NCI-H524 (cell line): ENCODE results near the gene ARMC10.
"Not testable (repeated sequence)": the region's sequence is repeated elsewhere in the genome, so short reads cannot be mapped to it uniquely, and the experiment has no call there.

Experiments used
- DNase-seq, 2 experiments: peaks; one replicate each; lab custom pipeline; 2025; lab: John Stamatoyannopoulos, UW

The ARMC10 gene

GRCh38 chr7:103074519-103075336, at the start of gene ARMC10, which contains the start of gene FBXL13:
Gene ARMC10 (plus strand): TSS chr7:103075140. CDS start chr7:103075273, 133 bp downstream.
Gene FBXL13 (minus strand): TSS chr7:103074796.
- peak; percentile 85 to 90 for DNase-seq

GRCh38 chr7:103025341-103025740, 49.6 kb upstream of the ARMC10 start:
- no peak for DNase-seq

DNA sequence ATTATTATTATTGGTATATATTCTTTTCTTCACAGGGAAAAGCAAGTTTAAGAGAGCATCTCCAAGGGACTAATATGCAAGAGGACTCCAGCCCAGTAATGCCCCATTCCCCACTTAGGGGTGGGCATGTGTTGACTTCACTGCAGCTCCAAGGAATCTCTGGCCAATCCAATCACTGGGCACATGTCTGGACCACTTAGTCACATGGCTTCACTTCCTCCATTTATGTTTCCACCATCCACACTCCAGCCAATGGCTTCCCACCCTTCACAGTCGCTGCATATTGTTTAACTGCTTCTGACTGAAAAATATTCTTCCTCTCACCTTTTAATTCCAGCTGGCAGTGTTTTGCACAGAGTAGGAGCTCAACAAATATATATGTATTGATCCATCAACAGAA, 43.9 kb upstream of the ARMC10 start:
- DNase-seq: no peak

DNA sequence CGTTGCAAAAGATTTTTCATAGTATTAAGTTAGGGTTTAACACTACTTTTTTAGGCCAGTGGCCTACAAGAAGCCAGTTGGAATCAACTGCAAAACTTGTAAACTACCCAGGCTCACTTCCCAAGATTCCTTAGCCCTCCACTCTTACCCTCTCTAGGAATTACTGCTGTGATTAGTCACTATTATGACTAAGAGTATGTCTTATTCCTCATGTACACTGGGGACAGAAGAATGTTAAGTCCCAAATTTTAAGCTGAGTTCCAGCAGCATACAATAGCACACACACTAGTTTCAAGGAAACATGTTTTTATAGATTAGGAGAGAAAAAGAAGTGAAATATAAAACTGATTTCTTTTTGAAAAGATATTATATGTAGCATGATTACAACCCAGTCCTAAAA, 43.2 kb upstream of the ARMC10 start:
- DNase-seq: no peak

- DNase-seq: not testable (repeated sequence)
Measured at GRCh38 chr7:103034318-103034717, 40.6 kb upstream of the ARMC10 start.

DNA sequence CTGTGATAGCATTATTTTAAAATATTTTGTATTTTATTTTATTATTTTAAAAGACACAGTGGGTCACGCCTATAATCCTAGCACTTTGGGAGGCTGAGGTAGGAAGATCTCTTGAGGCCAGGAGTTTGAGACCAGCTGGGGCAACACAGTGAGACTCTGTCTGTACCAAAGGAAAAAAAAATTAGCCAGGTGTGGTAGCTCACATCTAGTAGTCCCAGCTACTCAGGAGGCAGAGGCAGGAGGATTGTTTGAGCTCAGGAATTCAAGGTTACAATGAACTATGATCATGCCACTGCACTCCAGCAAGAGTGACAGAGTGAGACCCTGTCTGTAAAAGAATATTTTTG, 37.5 kb upstream of the ARMC10 start:
- DNase-seq: no peak

GRCh38 chr7:103037823-103038739, 36.9 kb upstream of the ARMC10 start:
- not testable (repeated sequence) for DNase-seq

- DNase-seq: not testable (repeated sequence)
Measured at GRCh38 chr7:103041815-103042214, 33.1 kb upstream of the ARMC10 start.

- DNase-seq: no peak
Measured at GRCh38 chr7:103048833-103049232, 26.1 kb upstream of the ARMC10 start.

DNA sequence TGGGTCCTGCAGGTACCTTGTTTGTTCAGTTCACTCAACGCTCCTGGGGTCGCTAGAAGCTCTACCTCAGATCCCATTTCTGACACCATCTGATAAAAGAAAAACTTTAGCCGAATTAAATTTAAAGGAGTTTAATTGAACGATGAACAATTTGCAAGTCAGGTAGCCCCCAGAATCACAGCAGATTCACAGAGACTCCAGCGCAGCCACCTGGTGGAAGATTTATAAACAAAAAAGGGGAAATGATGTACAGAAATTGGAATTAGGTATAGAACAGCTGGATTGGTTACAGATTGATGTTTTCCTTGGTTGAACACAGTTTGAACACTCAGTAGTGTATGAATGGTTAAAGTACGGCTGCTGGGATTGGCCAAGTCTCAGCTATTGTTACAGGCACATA, 23.4 kb upstream of the ARMC10 start:
- no peak for DNase-seq

DNA sequence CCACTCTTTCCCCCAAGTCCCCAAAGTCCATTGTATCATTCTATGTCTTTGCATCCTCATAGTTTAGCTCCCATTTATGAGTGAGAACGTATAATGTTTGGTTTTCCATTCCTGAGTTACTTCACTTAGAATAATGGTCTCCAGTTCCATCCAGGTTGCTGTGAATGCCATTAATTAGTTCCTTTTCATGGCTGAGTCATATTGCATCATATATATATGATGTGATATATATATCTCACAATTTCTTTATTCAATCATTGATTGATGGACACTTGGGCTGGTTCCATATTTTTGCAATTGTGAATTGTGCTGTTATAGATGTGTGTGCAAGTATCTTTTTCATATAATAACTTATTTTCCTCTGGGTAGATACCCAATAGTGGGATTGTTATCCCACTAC, 18.9 kb upstream of the ARMC10 start:
- DNase-seq: not testable (repeated sequence)

- no peak for DNase-seq
Measured at GRCh38 chr7:103058122-103058521, 16.8 kb upstream of the ARMC10 start.

GRCh38 chr7:103059471-103059870, 15.5 kb upstream of the ARMC10 start:
- DNase-seq: no peak

- no peak for DNase-seq
Measured at GRCh38 chr7:103063895-103064294, 11.0 kb upstream of the ARMC10 start.

- DNase-seq: peak; percentile 32 to 64
Measured at GRCh38 chr7:103065667-103066066, 9.3 kb upstream of the ARMC10 start.

- DNase-seq: no peak
Measured at GRCh38 chr7:103068414-103069403, 6.2 kb upstream of the ARMC10 start.

DNA sequence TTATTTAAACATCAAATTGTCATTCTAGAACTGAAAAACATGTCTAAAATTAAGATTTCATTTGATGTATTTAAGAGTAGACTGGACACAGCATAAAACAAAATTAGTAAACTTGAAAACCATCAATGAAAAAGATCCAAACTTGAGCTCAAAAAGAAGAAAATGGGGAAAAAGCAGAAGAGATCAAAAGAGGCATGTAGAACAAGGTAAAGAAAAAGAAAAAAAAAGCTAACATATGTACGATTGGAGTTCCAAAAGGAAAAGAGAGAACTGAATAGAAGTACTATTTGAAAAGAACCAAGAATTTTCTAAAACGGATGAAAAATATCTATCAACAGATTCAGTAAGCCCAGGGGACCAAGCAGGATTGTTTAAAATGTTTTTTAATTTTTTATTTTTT, 3.9 kb upstream of the ARMC10 start:
- no peak for DNase-seq

DNA sequence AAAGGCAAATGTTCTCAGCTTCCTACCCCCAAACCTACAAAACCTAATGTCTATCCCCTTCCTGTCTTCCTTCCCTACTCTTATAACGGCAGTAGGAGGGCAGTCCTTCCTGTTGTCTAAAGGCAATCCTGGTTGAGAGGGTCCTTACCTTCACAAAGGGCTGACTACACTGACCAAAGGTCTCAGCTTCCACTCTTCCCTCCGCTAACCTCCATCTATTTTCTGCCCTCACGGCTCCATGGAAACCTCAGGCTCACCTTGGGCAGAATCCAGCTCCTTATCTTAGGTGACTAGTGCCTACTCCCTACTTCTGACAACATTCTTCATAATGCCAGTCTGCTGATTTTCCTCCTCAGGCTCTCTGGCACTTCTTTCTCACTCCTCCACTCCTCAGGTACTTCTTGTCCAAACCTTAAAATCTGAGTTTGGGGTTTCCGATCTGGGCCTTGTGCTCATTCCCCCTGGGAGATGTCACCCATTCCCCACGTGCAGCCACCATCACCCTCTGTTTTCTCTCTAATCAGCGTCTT, 886 bp upstream of the ARMC10 start:
- no peak for DNase-seq

GRCh38 chr7:103075337-103075918, 488 bp downstream of the ARMC10 start:
- DNase-seq: peak in 1 of 2 experiments; percentile 55

GRCh38 chr7:103076764-103077163, 1.8 kb downstream of the ARMC10 start:
- DNase-seq: no peak

- DNase-seq: no peak
Measured at GRCh38 chr7:103077318-103077717, 2.4 kb downstream of the ARMC10 start.
